Activated naive CD4-positive, alpha-beta T cell treated with anti-CD3 and anti-CD28 coated beads, Interleukin-2, amount 10 ng/mL, durations not matched to agents 7 days and 5 days (primary cell): ENCODE data around the gene SOS2.

ENCODE experiments used
- CTCF ChIA-PET: fragments of 350-600 bp; sonication (Branson Sonifier 250); formaldehyde crosslinking; loops from one replicate; lab custom pipeline; 2021; ENCODE audit warnings: antibody characterized with exemption; lab: Charles Lee
- DNase-seq: peaks from one replicate; pipeline ENCODE4 v3.0.0-alpha.2; 2020
- H3K27ac Mint-ChIP-seq: one replicate; pipeline ENCODE4 v1.8.0; 2021; ENCODE audit warnings: mild to moderate bottlenecking, moderate library complexity, mixed read lengths
- H3K27me3 Mint-ChIP-seq: one replicate; pipeline ENCODE4 v1.8.0; 2021; ENCODE audit warnings: mild to moderate bottlenecking, mixed read lengths
- H3K36me3 Mint-ChIP-seq: one replicate; pipeline ENCODE4 v1.8.0; 2021; ENCODE audit warnings: mixed read lengths
- H3K4me1 Mint-ChIP-seq: one replicate; pipeline ENCODE4 v1.8.0; 2021; ENCODE audit warnings: mixed read lengths
- H3K4me3 Mint-ChIP-seq: one replicate; pipeline ENCODE4 v1.8.0; 2021; ENCODE audit warnings: mild to moderate bottlenecking, moderate library complexity, mixed read lengths
- H3K9me3 Mint-ChIP-seq: one replicate; pipeline ENCODE4 v1.8.0; 2021; ENCODE audit warnings: mixed read lengths

Gene SOS2

DNA sequence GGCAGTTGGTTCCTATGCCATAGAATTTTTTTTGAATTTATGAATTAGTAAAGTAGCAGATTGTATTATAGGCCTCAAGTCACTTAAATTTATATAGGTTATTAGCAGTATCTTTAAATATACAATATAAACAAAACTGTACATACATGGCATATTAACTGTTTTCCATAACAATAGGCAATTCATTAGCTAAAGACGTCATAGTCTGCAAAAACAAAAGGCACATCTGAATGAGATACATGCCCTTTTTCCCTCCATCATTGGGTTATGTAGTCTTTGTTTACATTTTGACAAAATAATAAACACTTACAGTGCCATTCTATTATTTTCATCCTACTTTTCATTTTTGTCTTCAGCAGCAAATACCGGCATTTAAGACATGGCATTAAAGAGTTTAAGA, 113.9 kb downstream of the SOS2 start:
- Mint-ChIP-seq H3K36me3 (peaks cover 27% of the 10 kb centered on the region), H3K4me3 (no peak overlapping the region), H3K9me3 (no peaks in the 10 kb centered on the region), H3K4me1 (peaks cover 39% of the 10 kb centered on the region), H3K27ac (peak overlapping the region; percentile 3), H3K27me3 (no peaks in the 10 kb centered on the region)
- CTCF ChIA-PET = interaction anchor here (0.6 to 1.7 kb wide), 6 partner anchors 61 to 265 kb away, joined by 3 to 6 read pairs (median 4); partner anchors contain the start of gene NEMF
- DNase-seq = no peak

- H3K9me3 Mint-ChIP-seq = no peaks in the 10 kb centered on the region
- H3K4me1 Mint-ChIP-seq = peaks cover 40% of the 10 kb centered on the region
- H3K27me3 Mint-ChIP-seq = no peaks in the 10 kb centered on the region
- peak overlapping the region; percentile 96 for H3K4me3 Mint-ChIP-seq
- H3K27ac Mint-ChIP-seq = peak overlapping the region; percentile 97
- no peak for DNase-seq
- CTCF ChIA-PET = interaction anchor here (0.7 to 1.7 kb wide), 6 partner anchors 62 to 265 kb away, joined by 3 to 6 read pairs (median 4); partner anchors contain the start of gene NEMF
- peaks cover 29% of the 10 kb centered on the region for H3K36me3 Mint-ChIP-seq
Observed at GRCh38 chr14:50116966-50117365, 114.4 kb downstream of the SOS2 start.

DNA sequence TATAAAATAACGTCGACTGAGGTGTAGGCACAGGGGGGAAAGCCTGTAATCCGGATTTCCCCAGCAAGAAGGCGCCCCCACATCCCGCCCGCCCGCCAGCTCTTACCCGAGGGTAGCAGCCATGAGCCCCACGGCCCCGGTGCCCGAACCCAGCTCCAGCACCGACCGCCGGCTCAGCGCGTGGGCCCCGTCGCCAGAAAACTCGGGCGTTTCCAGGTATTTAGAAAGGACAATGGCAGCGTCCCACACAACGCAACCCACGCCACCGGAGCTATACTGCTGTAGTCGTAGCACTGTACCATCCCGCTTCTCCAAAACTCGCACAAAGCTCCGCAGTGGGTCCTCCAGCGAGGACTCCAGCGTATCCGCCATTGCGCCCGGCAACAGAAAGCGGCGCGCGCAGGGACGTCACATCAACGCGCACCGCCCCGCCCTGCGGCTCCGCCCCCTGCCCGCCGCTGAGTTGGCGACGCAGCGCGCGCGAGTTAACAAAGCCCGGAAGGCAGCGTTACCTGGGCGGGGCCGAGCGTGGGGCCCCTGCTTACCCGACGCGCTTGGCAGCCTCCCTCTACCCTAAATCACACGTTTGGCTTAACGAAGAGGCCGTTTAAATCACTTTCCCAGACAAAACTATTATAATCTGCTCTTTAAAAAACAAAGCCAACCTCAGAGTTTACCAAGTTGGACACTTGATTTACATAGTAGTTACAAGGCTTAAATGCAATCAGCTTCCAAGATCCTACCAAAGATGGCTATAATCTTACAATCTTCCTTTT, 115.0 kb downstream of the SOS2 start, which contains the start of gene VCPKMT:
Gene VCPKMT, minus strand, starts transcription at position 392 of the 776 bp plus-strand sequence. Its CDS starts 20 bp downstream, at position 372.
- peaks cover 42% of the 10 kb centered on the region for H3K4me1 Mint-ChIP-seq
- peak within 1 kb of the TSS; percentile 96 for H3K4me3 Mint-ChIP-seq
- CTCF ChIA-PET = interaction anchor here (0.7 to 1.5 kb wide), 5 partner anchors 63 to 264 kb away, joined by 3 to 6 read pairs (median 4); partner anchors contain the start of gene NEMF

GRCh38 chr14:50113381-50114035, 117.9 kb downstream of the SOS2 start:
- Mint-ChIP-seq H3K36me3 (peaks cover 46% of the 10 kb centered on the region), H3K27ac (no peak overlapping the region), H3K27me3 (no peaks in the 10 kb centered on the region), H3K4me1 (peaks cover 45% of the 10 kb centered on the region), H3K4me3 (no peak overlapping the region), H3K9me3 (no peaks in the 10 kb centered on the region)
- DNase-seq = no peak
- CTCF ChIA-PET = interaction anchor here (0.7 to 1.3 kb wide), 5 partner anchors 9 to 261 kb away, joined by 3 to 5 read pairs (median 3); partner anchors contain the start of gene NEMF

More for the DNA sequence above, 115.0 kb downstream of the SOS2 start, which contains the start of gene VCPKMT:
- Mint-ChIP-seq H3K9me3 (no peaks in the 10 kb centered on the region), H3K27ac (peak within 1 kb of the TSS; percentile 97), H3K27me3 (no peaks in the 10 kb centered on the region), H3K36me3 (peaks cover 32% of the 10 kb centered on the region)
- DNase-seq = peak; percentile 96

DNA sequence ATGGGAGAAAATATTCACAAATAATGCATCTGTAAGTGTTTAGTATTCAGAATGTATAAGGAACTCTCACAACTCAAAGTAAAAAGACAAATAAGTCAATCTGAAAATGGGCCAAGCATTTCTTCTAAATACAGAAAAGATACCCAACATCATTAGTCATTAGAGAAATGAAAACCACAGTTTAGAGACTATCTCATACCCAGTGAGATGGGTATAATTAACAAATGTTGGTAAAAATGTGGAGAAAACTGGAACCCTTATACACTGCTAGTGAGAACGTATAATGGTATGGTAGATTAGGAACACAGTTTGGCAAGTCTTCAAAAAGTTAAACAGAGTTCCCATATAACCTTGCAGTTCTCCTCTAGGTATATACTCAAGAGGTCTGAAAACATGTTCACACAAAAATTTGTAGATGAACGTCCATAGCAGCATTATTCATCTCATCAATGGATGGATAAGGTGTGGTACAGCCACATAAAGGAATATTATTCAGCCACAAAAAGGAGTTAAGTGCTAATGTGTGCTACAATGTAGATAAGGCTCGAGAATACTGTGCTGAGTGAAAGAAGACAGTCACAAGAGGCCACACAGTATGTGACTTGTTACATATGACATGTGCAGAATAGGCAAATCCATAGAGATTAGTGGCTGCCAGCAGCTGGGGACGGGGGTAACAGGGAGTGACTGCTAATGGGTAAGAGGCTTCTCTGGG, 120.9 kb downstream of the SOS2 start:
- Mint-ChIP-seq H3K9me3 (no peaks in the 10 kb centered on the region), H3K36me3 (peaks cover 42% of the 10 kb centered on the region), H3K27ac (no peak overlapping the region), H3K4me3 (no peak overlapping the region), H3K4me1 (peaks cover 32% of the 10 kb centered on the region), H3K27me3 (no peaks in the 10 kb centered on the region)
- CTCF ChIA-PET = no interaction called here
- DNase-seq = no peak

- DNase-seq = no peak
- peaks cover 42% of the 10 kb centered on the region for H3K36me3 Mint-ChIP-seq
- H3K27me3 Mint-ChIP-seq = no peaks in the 10 kb centered on the region
- CTCF ChIA-PET = no interaction called here
- peaks cover 28% of the 10 kb centered on the region for H3K4me1 Mint-ChIP-seq
- H3K9me3 Mint-ChIP-seq = no peaks in the 10 kb centered on the region
- H3K27ac Mint-ChIP-seq = no peak overlapping the region
- H3K4me3 Mint-ChIP-seq = no peak overlapping the region
Observed at GRCh38 chr14:50109342-50109741, 122.0 kb downstream of the SOS2 start.

DNA sequence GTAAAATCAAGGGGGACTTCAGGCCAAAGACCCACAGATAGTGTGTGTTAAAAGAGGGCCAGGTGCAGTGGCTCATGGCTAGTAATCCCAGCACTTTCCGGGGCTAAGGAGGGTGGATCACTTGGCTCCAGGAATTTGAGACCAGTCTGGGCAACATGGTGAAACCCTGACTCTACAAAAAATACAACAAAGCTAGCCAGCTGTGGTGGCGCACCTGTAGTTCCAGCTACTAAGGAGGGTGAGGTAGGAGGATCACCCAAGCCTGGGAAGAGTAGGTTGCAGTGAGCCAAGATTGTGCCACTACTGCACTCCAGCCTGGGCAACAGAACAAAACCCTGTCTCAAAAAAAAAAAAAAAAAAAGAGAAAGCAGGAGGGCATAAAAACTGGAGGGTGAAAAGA, 123.5 kb downstream of the SOS2 start:
- CTCF ChIA-PET = interaction anchor here (0.6 to 1.5 kb wide), 5 partner anchors 25 to 258 kb away, joined by 3 to 4 read pairs (median 3); no protein-coding TSS in a partner anchor
- no peak for DNase-seq
- no peak overlapping the region for H3K4me3 Mint-ChIP-seq
- no peaks in the 10 kb centered on the region for H3K9me3 Mint-ChIP-seq
- peaks cover 29% of the 10 kb centered on the region for H3K4me1 Mint-ChIP-seq
- H3K36me3 Mint-ChIP-seq = peaks cover 38% of the 10 kb centered on the region
- no peaks in the 10 kb centered on the region for H3K27me3 Mint-ChIP-seq
- no peak overlapping the region for H3K27ac Mint-ChIP-seq

- Mint-ChIP-seq H3K9me3 (no peaks in the 10 kb centered on the region), H3K36me3 (peaks cover 33% of the 10 kb centered on the region), H3K4me3 (no peak overlapping the region), H3K4me1 (peaks cover 30% of the 10 kb centered on the region), H3K27ac (no peak overlapping the region), H3K27me3 (no peaks in the 10 kb centered on the region)
- DNase-seq = no peak
- CTCF ChIA-PET = interaction anchor here (0.6 to 3.8 kb wide), 4 partner anchors 44 to 244 kb away, joined by 3 to 17 read pairs (median 5); no protein-coding TSS in a partner anchor
Observed at GRCh38 chr14:50106178-50106577, 125.2 kb downstream of the SOS2 start.

GRCh38 chr14:50103558-50103957, 127.8 kb downstream of the SOS2 start:
- Mint-ChIP-seq H3K4me3 (peak overlapping the region; percentile 66), H3K4me1 (peaks cover 52% of the 10 kb centered on the region), H3K27ac (peak overlapping the region; percentile 37), H3K36me3 (peaks cover 29% of the 10 kb centered on the region), H3K9me3 (no peaks in the 10 kb centered on the region), H3K27me3 (no peaks in the 10 kb centered on the region)
- DNase-seq = no peak
- CTCF ChIA-PET = interaction anchor here (1.1 to 3.8 kb wide), 16 partner anchors 9 to 250 kb away, joined by 3 to 27 read pairs (median 6); partner anchors contain the start of gene NEMF

- CTCF ChIA-PET = interaction anchor here (0.9 to 3.1 kb wide), 11 partner anchors 10 to 249 kb away, joined by 3 to 14 read pairs (median 4); partner anchors contain the start of gene NEMF
- H3K27me3 Mint-ChIP-seq = no peaks in the 10 kb centered on the region
- no peak overlapping the region for H3K4me3 Mint-ChIP-seq
- DNase-seq = no peak
- H3K4me1 Mint-ChIP-seq = peaks cover 70% of the 10 kb centered on the region
- H3K27ac Mint-ChIP-seq = no peak overlapping the region
- no peaks in the 10 kb centered on the region for H3K9me3 Mint-ChIP-seq
- peaks cover 28% of the 10 kb centered on the region for H3K36me3 Mint-ChIP-seq
Observed at GRCh38 chr14:50101417-50101816, 130.0 kb downstream of the SOS2 start.

DNA sequence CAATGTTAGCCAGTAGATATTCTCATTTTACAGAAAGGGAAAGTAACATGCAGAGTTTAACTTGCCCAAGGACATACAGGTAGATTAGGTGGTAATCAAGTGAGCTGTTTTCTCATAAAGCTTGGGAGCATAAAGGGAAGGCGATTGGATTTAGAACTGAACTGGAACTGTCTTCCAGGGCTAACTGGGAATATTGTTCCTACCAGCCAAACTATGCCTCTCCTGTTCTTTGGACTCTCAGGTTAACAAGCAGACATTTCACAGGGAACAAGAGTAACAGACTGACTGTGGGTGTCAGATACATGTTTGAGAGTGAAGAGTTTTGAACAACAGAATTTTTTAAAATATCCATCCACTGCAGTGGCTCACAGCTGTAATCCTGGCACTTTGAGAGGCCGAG, 130.6 kb downstream of the SOS2 start:
- Mint-ChIP-seq H3K36me3 (peaks cover 29% of the 10 kb centered on the region), H3K9me3 (no peaks in the 10 kb centered on the region), H3K27me3 (no peaks in the 10 kb centered on the region), H3K4me1 (peaks cover 77% of the 10 kb centered on the region), H3K4me3 (no peak overlapping the region), H3K27ac (no peak overlapping the region)
- CTCF ChIA-PET = interaction anchor here (0.9 to 3.1 kb wide), 8 partner anchors 15 to 249 kb away, joined by 3 to 14 read pairs (median 5); partner anchors contain the start of gene NEMF
- no peak for DNase-seq

GRCh38 chr14:50099335-50099734, 132.0 kb downstream of the SOS2 start:
- CTCF ChIA-PET = interaction anchor here (0.7 to 3.1 kb wide), 4 partner anchors 37 to 247 kb away, joined by 3 to 14 read pairs (median 4); partner anchors contain the start of gene NEMF
- Mint-ChIP-seq H3K27me3 (no peaks in the 10 kb centered on the region), H3K4me1 (peaks cover 82% of the 10 kb centered on the region), H3K36me3 (peaks cover 32% of the 10 kb centered on the region), H3K4me3 (no peak overlapping the region), H3K9me3 (no peaks in the 10 kb centered on the region), H3K27ac (no peak overlapping the region)
- DNase-seq = no peak

GRCh38 chr14:50095895-50096294, 135.5 kb downstream of the SOS2 start:
- DNase-seq = no peak
- peaks cover 90% of the 10 kb centered on the region for H3K4me1 Mint-ChIP-seq
- H3K36me3 Mint-ChIP-seq = peaks cover 33% of the 10 kb centered on the region
- H3K9me3 Mint-ChIP-seq = no peaks in the 10 kb centered on the region
- no peaks in the 10 kb centered on the region for H3K27me3 Mint-ChIP-seq
- CTCF ChIA-PET = interaction anchor here (0.8 to 3.4 kb wide), 11 partner anchors 8 to 244 kb away, joined by 3 to 18 read pairs (median 5); partner anchors contain the start of gene NEMF
- H3K4me3 Mint-ChIP-seq = peak overlapping the region; percentile 47
- H3K27ac Mint-ChIP-seq = peak overlapping the region; percentile 88
